Right kidney (tissue), 1 donor: ENCODE results near the gene NIPSNAP3A.

ENCODE experiments used
- DNase-seq: peaks from one replicate; pipeline ENCODE4 v3.0.0-alpha.2; 2016

NIPSNAP3A gene

DNA sequence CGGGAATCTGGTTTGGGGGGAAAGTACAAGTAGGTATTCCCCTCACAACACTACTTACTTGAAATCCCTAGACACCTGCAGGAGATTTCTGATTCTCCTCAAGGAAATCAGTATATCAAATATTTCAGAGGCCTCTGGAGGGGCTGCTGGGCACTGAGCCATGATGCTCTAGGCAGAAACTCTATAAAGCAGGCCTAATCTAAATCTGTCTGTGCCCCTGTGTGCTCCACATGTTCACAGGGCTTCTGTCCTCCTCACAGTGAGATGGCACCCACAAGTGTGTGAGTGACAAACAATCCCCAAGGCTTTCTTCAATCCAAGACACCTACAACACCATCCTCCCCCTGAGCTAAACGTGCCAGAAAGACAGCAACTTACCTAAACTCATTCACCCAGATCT is 55.4 kb downstream of the NIPSNAP3A start:
- DNase-seq = no peak

DNA sequence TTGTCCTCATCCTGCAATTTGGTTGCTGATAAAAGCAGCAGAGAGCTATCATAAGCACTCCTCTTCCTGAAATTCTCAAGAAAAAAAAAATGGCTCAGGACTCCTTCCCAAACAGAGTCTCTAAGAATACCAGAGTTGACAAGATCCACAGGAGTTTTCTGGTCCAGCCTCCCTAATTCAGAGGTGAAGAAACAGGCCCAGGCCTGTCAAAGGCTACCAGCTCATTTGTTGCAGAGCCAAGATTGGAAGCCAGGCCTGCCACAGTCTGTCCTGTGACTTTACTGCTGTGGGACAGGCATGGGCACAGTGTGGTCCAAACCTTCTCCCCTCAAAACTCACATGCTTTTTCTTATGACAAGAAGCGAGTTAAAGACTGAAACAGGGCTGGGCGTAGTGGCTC is 58.0 kb downstream of the NIPSNAP3A start:
- DNase-seq = no peak

DNA sequence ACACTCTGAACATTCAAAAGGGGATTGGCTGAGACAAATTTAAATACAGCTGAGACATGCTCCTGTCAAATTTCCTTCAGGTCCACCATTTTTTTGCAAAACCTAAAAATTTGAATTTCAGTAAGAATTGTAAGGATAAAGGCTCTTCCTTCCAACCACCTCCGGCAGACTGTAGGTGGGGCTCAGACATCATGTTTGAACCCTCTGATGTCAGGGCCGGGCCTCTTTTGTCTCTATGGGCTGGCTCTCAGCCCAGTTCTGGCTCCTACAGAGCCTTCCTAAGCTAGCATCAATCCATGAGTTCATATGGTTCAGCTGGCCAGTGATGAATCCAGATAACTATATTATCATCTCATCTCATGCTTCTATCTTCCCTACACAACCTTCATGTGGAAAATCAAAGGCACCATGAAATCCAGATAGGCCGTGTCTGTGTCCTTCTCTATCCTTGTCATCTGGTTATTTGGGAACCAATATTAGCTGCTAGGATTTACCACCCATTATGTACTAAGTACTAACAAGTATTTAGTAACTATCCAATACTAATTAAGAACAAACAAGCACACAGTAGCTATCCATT is 60.6 kb downstream of the NIPSNAP3A start:
- DNase-seq = no peak
